Measurements from ENCODE around the gene RXYLT1.

The RXYLT1 gene

GRCh38 chr12:63804746-63805145 is 25.0 kb downstream of the RXYLT1 start:
- peak; percentile 33 for DNase-seq (ENCODE audit: low read depth)

GRCh38 chr12:63805704-63806672 is 26.3 kb downstream of the RXYLT1 start:
- H3K27me3 ChIP-seq (replicated peaks; ENCODE audit: control insufficient read depth, insufficient read depth, low read length), result no peaks in the 10 kb centered on the region
- no peaks in the 10 kb centered on the region for H3K9me3 ChIP-seq (ENCODE audit: control insufficient read depth, low read length)
- peaks cover 35% of the 10 kb centered on the region for H3K36me3 ChIP-seq (ENCODE audit: control insufficient read depth, insufficient read depth, low read length, severe bottlenecking)
- no peak for DNase-seq (ENCODE audit: low read depth)
- H3K9ac ChIP-seq (ENCODE audit: low read length), result no peak overlapping the region
- H3K4me1 ChIP-seq (ENCODE audit: control insufficient read depth, insufficient read depth, low read length), result no peaks in the 10 kb centered on the region
- no peak overlapping the region for H3K4me3 ChIP-seq (ENCODE audit: low read length)

More at GRCh38 chr12:63804746-63805145, 25.0 kb downstream of the RXYLT1 start:
- Histone ChIP-seq H3K36me3 (ENCODE audit: control insufficient read depth, insufficient read depth, low read length, severe bottlenecking) (peaks cover 34% of the 10 kb centered on the region), H3K4me1 (ENCODE audit: control insufficient read depth, insufficient read depth, low read length) (no peaks in the 10 kb centered on the region), H3K9me3 (ENCODE audit: control insufficient read depth, low read length) (no peaks in the 10 kb centered on the region), H3K4me3 (ENCODE audit: low read length) (no peak overlapping the region), H3K27me3 (replicated peaks; ENCODE audit: control insufficient read depth, insufficient read depth, low read length) (no peaks in the 10 kb centered on the region), H3K9ac (ENCODE audit: low read length) (no peak overlapping the region)

- H3K9ac ChIP-seq (ENCODE audit: low read length), result no peak overlapping the region
- peaks cover 35% of the 10 kb centered on the region for H3K36me3 ChIP-seq (ENCODE audit: control insufficient read depth, insufficient read depth, low read length, severe bottlenecking)
- H3K4me3 ChIP-seq (ENCODE audit: low read length), result no peak overlapping the region
- no peak for DNase-seq (ENCODE audit: low read depth)
- no peaks in the 10 kb centered on the region for H3K9me3 ChIP-seq (ENCODE audit: control insufficient read depth, low read length)
- H3K4me1 ChIP-seq (ENCODE audit: control insufficient read depth, insufficient read depth, low read length), result no peaks in the 10 kb centered on the region
- H3K27me3 ChIP-seq (replicated peaks; ENCODE audit: control insufficient read depth, insufficient read depth, low read length), result no peaks in the 10 kb centered on the region
Observed at GRCh38 chr12:63808631-63809030, 28.9 kb downstream of the RXYLT1 start.

- no peak overlapping the region for H3K9ac ChIP-seq (ENCODE audit: low read length)
- no peaks in the 10 kb centered on the region for H3K9me3 ChIP-seq (ENCODE audit: control insufficient read depth, low read length)
- H3K36me3 ChIP-seq (ENCODE audit: control insufficient read depth, insufficient read depth, low read length, severe bottlenecking), result peaks cover 35% of the 10 kb centered on the region
- no peaks in the 10 kb centered on the region for H3K27me3 ChIP-seq (replicated peaks; ENCODE audit: control insufficient read depth, insufficient read depth, low read length)
- H3K4me1 ChIP-seq (ENCODE audit: control insufficient read depth, insufficient read depth, low read length), result no peaks in the 10 kb centered on the region
- H3K4me3 ChIP-seq (ENCODE audit: low read length), result no peak overlapping the region
- DNase-seq (ENCODE audit: low read depth), result no peak
Observed at GRCh38 chr12:63809566-63809965, 29.9 kb downstream of the RXYLT1 start.

DNA sequence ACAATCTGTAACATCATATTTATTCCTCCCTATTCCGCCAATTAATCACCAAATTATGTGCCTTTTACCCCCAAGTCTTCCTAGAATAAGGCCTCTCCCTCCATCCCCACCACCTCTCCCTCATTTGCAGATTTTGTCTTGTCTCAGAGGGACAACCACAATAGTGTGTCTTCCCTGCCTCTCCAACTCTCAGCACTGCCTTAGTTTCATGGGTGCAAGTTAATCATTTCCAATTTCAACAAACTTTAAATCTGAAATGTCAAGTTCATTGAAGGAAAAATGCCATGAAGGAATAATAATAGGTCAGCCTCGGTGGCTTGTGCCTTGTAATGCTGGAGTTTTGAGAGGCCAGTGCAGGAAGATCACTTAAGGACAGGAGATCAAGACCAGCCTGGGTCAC is 31.6 kb downstream of the RXYLT1 start:
- H3K4me3 ChIP-seq (ENCODE audit: low read length), result no peak overlapping the region
- DNase-seq (ENCODE audit: low read depth), result no peak

GRCh38 chr12:63811755-63812154 is 32.0 kb downstream of the RXYLT1 start:
- no peaks in the 10 kb centered on the region for H3K4me1 ChIP-seq (ENCODE audit: control insufficient read depth, insufficient read depth, low read length)
- no peak overlapping the region for H3K4me3 ChIP-seq (ENCODE audit: low read length)
- H3K36me3 ChIP-seq (ENCODE audit: control insufficient read depth, insufficient read depth, low read length, severe bottlenecking), result peaks cover 20% of the 10 kb centered on the region
- no peaks in the 10 kb centered on the region for H3K27me3 ChIP-seq (replicated peaks; ENCODE audit: control insufficient read depth, insufficient read depth, low read length)
- H3K9ac ChIP-seq (ENCODE audit: low read length), result no peak overlapping the region
- no peaks in the 10 kb centered on the region for H3K9me3 ChIP-seq (ENCODE audit: control insufficient read depth, low read length)
- no peak for DNase-seq (ENCODE audit: low read depth)

More for the DNA sequence above, 31.6 kb downstream of the RXYLT1 start:
- peaks cover 23% of the 10 kb centered on the region for H3K36me3 ChIP-seq (ENCODE audit: control insufficient read depth, insufficient read depth, low read length, severe bottlenecking)
- H3K9ac ChIP-seq (ENCODE audit: low read length), result no peak overlapping the region
- H3K9me3 ChIP-seq (ENCODE audit: control insufficient read depth, low read length), result no peaks in the 10 kb centered on the region
- H3K27me3 ChIP-seq (replicated peaks; ENCODE audit: control insufficient read depth, insufficient read depth, low read length), result no peaks in the 10 kb centered on the region
- H3K4me1 ChIP-seq (ENCODE audit: control insufficient read depth, insufficient read depth, low read length), result no peaks in the 10 kb centered on the region

GRCh38 chr12:63814146-63814772 is 34.5 kb downstream of the RXYLT1 start:
- no peaks in the 10 kb centered on the region for H3K4me1 ChIP-seq (ENCODE audit: control insufficient read depth, insufficient read depth, low read length)
- no peaks in the 10 kb centered on the region for H3K9me3 ChIP-seq (ENCODE audit: control insufficient read depth, low read length)
- no peak overlapping the region for H3K9ac ChIP-seq (ENCODE audit: low read length)
- H3K36me3 ChIP-seq (ENCODE audit: control insufficient read depth, insufficient read depth, low read length, severe bottlenecking), result peaks cover 6% of the 10 kb centered on the region
- no peak overlapping the region for H3K4me3 ChIP-seq (ENCODE audit: low read length)
- DNase-seq (ENCODE audit: low read depth), result no peak
- no peaks in the 10 kb centered on the region for H3K27me3 ChIP-seq (replicated peaks; ENCODE audit: control insufficient read depth, insufficient read depth, low read length)

GRCh38 chr12:63815482-63815852 is 35.8 kb downstream of the RXYLT1 start:
- H3K4me3 ChIP-seq (ENCODE audit: low read length), result no peak overlapping the region
- no peak for DNase-seq (ENCODE audit: low read depth)
- H3K27me3 ChIP-seq (replicated peaks; ENCODE audit: control insufficient read depth, insufficient read depth, low read length), result no peaks in the 10 kb centered on the region
- no peaks in the 10 kb centered on the region for H3K36me3 ChIP-seq (ENCODE audit: control insufficient read depth, insufficient read depth, low read length, severe bottlenecking)
- H3K9me3 ChIP-seq (ENCODE audit: control insufficient read depth, low read length), result no peaks in the 10 kb centered on the region
- H3K4me1 ChIP-seq (ENCODE audit: control insufficient read depth, insufficient read depth, low read length), result no peaks in the 10 kb centered on the region
- no peak overlapping the region for H3K9ac ChIP-seq (ENCODE audit: low read length)

DNA sequence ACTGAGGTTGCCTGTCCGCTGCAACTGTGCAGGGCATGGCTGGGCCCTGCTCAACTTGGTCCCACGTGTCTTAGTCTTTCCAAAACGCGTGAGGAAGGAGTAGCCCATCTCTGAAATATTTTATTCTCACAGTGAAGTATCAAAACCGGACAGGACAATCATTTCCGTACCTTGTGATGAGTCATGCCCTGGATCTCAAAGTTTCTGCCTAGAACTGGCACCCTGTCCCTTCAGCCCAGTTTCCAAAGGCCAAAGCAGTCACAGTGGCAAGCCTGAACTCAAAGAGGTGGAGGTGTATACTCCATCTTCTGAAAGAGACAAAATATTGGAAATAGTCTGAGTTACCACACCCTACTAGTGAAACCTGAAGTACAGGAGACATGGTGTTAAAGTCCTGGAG is 36.3 kb downstream of the RXYLT1 start:
- no peak overlapping the region for H3K9ac ChIP-seq (ENCODE audit: low read length)
- no peaks in the 10 kb centered on the region for H3K27me3 ChIP-seq (replicated peaks; ENCODE audit: control insufficient read depth, insufficient read depth, low read length)
- H3K4me1 ChIP-seq (ENCODE audit: control insufficient read depth, insufficient read depth, low read length), result no peaks in the 10 kb centered on the region
- DNase-seq (ENCODE audit: low read depth), result no peak
- H3K9me3 ChIP-seq (ENCODE audit: control insufficient read depth, low read length), result no peaks in the 10 kb centered on the region
- no peaks in the 10 kb centered on the region for H3K36me3 ChIP-seq (ENCODE audit: control insufficient read depth, insufficient read depth, low read length, severe bottlenecking)
- H3K4me3 ChIP-seq (ENCODE audit: low read length), result no peak overlapping the region

GRCh38 chr12:63820427-63820826 is 40.7 kb downstream of the RXYLT1 start:
- Histone ChIP-seq H3K9ac (ENCODE audit: low read length) (no peak overlapping the region), H3K4me3 (ENCODE audit: low read length) (no peak overlapping the region), H3K36me3 (ENCODE audit: control insufficient read depth, insufficient read depth, low read length, severe bottlenecking) (no peaks in the 10 kb centered on the region), H3K4me1 (ENCODE audit: control insufficient read depth, insufficient read depth, low read length) (peaks cover 6% of the 10 kb centered on the region), H3K27me3 (replicated peaks; ENCODE audit: control insufficient read depth, insufficient read depth, low read length) (no peaks in the 10 kb centered on the region), H3K9me3 (ENCODE audit: control insufficient read depth, low read length) (no peaks in the 10 kb centered on the region)
- no peak for DNase-seq (ENCODE audit: low read depth)

GRCh38 chr12:63821781-63822251 is 42.1 kb downstream of the RXYLT1 start:
- H3K27me3 ChIP-seq (replicated peaks; ENCODE audit: control insufficient read depth, insufficient read depth, low read length), result no peaks in the 10 kb centered on the region

More at GRCh38 chr12:63821781-63822251, 42.1 kb downstream of the RXYLT1 start:
- no peaks in the 10 kb centered on the region for H3K9me3 ChIP-seq (ENCODE audit: control insufficient read depth, low read length)
- H3K9ac ChIP-seq (ENCODE audit: low read length), result peak overlapping the region; percentile 77
- peak overlapping the region; percentile 86 for H3K4me3 ChIP-seq (ENCODE audit: low read length)
- H3K36me3 ChIP-seq (ENCODE audit: control insufficient read depth, insufficient read depth, low read length, severe bottlenecking), result no peaks in the 10 kb centered on the region
- DNase-seq (ENCODE audit: low read depth), result no peak
- H3K4me1 ChIP-seq (ENCODE audit: control insufficient read depth, insufficient read depth, low read length), result peaks cover 9% of the 10 kb centered on the region

All from adipocyte (in vitro differentiated cells).